ENCODE data around the gene TEX19.

The TEX19 gene

GRCh38 chr17:82369211-82369610 is 10.2 kb downstream of the TEX19 start:
- DNase-seq (ENCODE audit: low read depth in 1 of 2, low spot score in 1 of 2) = no peak
- TF ChIP-seq CTCF (IDR thresholded peaks at IDR 0.05; ENCODE audit: insufficient read depth, low read length) (no peak), POLR2AphosphoS5 (IDR thresholded peaks at IDR 0.05; ENCODE audit: low read depth) (no peak), GABPA (IDR thresholded peaks at IDR 0.05; ENCODE audit: low read depth) (no peak), SPI1 (IDR thresholded peaks at IDR 0.05; ENCODE audit: borderline replicate concordance, low read depth) (no peak), REST (IDR thresholded peaks at IDR 0.05; ENCODE audit: insufficient replicate concordance, low read depth) (no peak)
- Histone ChIP-seq H3K27ac (replicated peaks) (no peak overlapping the region), H3K4me3 (replicated peaks; ENCODE audit: insufficient read depth, low read length) (no peak overlapping the region), H3K27me3 (ENCODE audit: insufficient read depth, poor library complexity, severe bottlenecking) (peaks cover 31% of the 10 kb centered on the region)

- DNase-seq (ENCODE audit: low read depth in 1 of 2, low spot score in 1 of 2) = no peak
- TF ChIP-seq SPI1 (IDR thresholded peaks at IDR 0.05; ENCODE audit: borderline replicate concordance, low read depth) = no peak
- no peak for TF ChIP-seq REST (IDR thresholded peaks at IDR 0.05; ENCODE audit: insufficient replicate concordance, low read depth)
- TF ChIP-seq CTCF (IDR thresholded peaks at IDR 0.05; ENCODE audit: insufficient read depth, low read length) = no peak
- no peak for TF ChIP-seq GABPA (IDR thresholded peaks at IDR 0.05; ENCODE audit: low read depth)
- no peak for TF ChIP-seq POLR2AphosphoS5 (IDR thresholded peaks at IDR 0.05; ENCODE audit: low read depth)
- Histone ChIP-seq H3K4me3 (replicated peaks; ENCODE audit: insufficient read depth, low read length) (no peak overlapping the region), H3K27me3 (ENCODE audit: insufficient read depth, poor library complexity, severe bottlenecking) (peaks cover 39% of the 10 kb centered on the region), H3K27ac (replicated peaks) (no peak overlapping the region)
Observed at GRCh38 chr17:82370471-82371332, 11.7 kb downstream of the TEX19 start.

- H3K4me3 ChIP-seq (replicated peaks; ENCODE audit: insufficient read depth, low read length) = no peak within 1 kb of the TSS
- TF ChIP-seq SPI1 (IDR thresholded peaks at IDR 0.05; ENCODE audit: borderline replicate concordance, low read depth) (no peak), POLR2AphosphoS5 (IDR thresholded peaks at IDR 0.05; ENCODE audit: low read depth) (no peak), CTCF (IDR thresholded peaks at IDR 0.05; ENCODE audit: insufficient read depth, low read length) (no peak), GABPA (IDR thresholded peaks at IDR 0.05; ENCODE audit: low read depth) (no peak), REST (IDR thresholded peaks at IDR 0.05; ENCODE audit: insufficient replicate concordance, low read depth) (no peak)
- H3K27me3 ChIP-seq (ENCODE audit: insufficient read depth, poor library complexity, severe bottlenecking) = peaks cover 42% of the 10 kb centered on the region
- no peak within 1 kb of the TSS for H3K27ac ChIP-seq (replicated peaks)
- DNase-seq (ENCODE audit: low read depth in 1 of 2, low spot score in 1 of 2) = no peak
Observed at GRCh38 chr17:82371333-82372248, 12.5 kb downstream of the TEX19 start, which contains the start of gene UTS2R. Gene UTS2R (plus strand): TSS chr17:82371765. CDS start chr17:82374325, 2,560 bp downstream.

Data from HL-60 (cell line).